GM18873 (cell line): ENCODE measurements around the gene SHISAL1.

Experiments
- ATAC-seq: cut with Tn5 transposase; IDR thresholded peaks from one replicate; pipeline ENCODE4 v1.9.1; 2021; ENCODE audit warnings: mild to moderate bottlenecking, moderate library complexity, moderate number of reproducible peaks; ENCODE audit not compliant: unreplicated experiment, low FRiP score

The SHISAL1 gene

GRCh38 chr22:44281768-44282637, 30.7 kb downstream of the SHISAL1 start:
- no peak for ATAC-seq

GRCh38 chr22:44280665-44281188, 32.0 kb downstream of the SHISAL1 start:
- ATAC-seq = no peak

- ATAC-seq = no peak
These were observed 33.7 kb downstream of the SHISAL1 start for GRCh38 chr22:44279069-44279360.

GRCh38 chr22:44278243-44279068, 34.3 kb downstream of the SHISAL1 start:
- ATAC-seq = no peak

- ATAC-seq = no peak
These were observed 35.2 kb downstream of the SHISAL1 start for GRCh38 chr22:44277386-44278135.

GRCh38 chr22:44276706-44277356, 35.9 kb downstream of the SHISAL1 start:
- ATAC-seq = no peak

GRCh38 chr22:44276041-44276440, 36.7 kb downstream of the SHISAL1 start:
- no peak for ATAC-seq

GRCh38 chr22:44275631-44275995, 37.1 kb downstream of the SHISAL1 start:
- no peak for ATAC-seq

- no peak for ATAC-seq
These were observed 37.7 kb downstream of the SHISAL1 start for GRCh38 chr22:44274918-44275630.

- no peak for ATAC-seq
These were observed 39.6 kb downstream of the SHISAL1 start for GRCh38 chr22:44273175-44273574.

GRCh38 chr22:44272401-44272771, 40.4 kb downstream of the SHISAL1 start:
- ATAC-seq = no peak

GRCh38 chr22:44271732-44272400, 40.9 kb downstream of the SHISAL1 start:
- no peak for ATAC-seq

- no peak for ATAC-seq
These were observed 41.7 kb downstream of the SHISAL1 start for GRCh38 chr22:44271010-44271500.

- no peak for ATAC-seq
These were observed 42.2 kb downstream of the SHISAL1 start for GRCh38 chr22:44270556-44270880.

- no peak for ATAC-seq
These were observed 42.8 kb downstream of the SHISAL1 start for GRCh38 chr22:44269757-44270555.

- no peak for ATAC-seq
These were observed 43.6 kb downstream of the SHISAL1 start for GRCh38 chr22:44269117-44269498.

GRCh38 chr22:44268431-44269116, 44.2 kb downstream of the SHISAL1 start:
- ATAC-seq = no peak

- ATAC-seq = no peak
These were observed 44.9 kb downstream of the SHISAL1 start for GRCh38 chr22:44267856-44268255.
